Activated CD4-positive, alpha-beta T cell treated with anti-CD3 and anti-CD28 coated beads, Interleukin-2, amount 50 U/mL, for 4 hours (primary cell): ENCODE data around the gene DNAJB6.
A peak's percentile ranks its signal among the peaks of the same experiment; 100 is the strongest.

Experiments used
- DNase-seq, 2 experiments: peaks; one replicate each; pipeline ENCODE4 v3.0.0-alpha.2; 2020

DNAJB6 gene

GRCh38 chr7:157397731-157398691, 61.2 kb downstream of the DNAJB6 start:
- DNase-seq: no peak

DNA sequence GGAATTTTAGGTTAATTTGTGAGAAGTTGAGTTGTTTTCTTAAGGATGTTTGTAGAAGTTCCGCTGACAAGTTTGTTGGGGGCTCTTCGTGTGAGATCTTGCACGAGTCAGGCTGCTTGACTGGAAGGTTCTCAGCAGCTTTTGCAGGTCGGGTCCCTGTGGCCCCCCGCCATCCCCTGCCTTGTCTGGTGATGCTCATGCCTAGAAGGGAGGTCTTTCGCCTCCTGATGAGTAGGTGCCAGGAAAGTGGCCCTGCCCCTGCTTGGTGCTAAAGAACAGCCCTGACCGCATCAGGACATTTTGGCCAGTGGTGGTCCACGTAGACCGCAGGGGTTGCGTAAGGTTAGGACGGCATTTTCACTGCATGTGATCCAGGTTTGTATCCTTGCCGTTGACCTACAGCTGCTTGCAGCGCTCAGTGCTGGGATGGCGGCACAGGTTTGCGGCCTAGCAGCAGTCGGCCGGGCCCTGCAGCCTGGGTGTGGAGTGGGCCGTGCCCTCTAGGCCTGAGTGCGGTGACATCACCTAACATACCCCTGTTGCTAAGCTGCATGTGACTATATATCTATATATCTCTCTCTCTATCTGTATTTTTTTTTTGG, 62.4 kb downstream of the DNAJB6 start:
- DNase-seq: no peak

DNA sequence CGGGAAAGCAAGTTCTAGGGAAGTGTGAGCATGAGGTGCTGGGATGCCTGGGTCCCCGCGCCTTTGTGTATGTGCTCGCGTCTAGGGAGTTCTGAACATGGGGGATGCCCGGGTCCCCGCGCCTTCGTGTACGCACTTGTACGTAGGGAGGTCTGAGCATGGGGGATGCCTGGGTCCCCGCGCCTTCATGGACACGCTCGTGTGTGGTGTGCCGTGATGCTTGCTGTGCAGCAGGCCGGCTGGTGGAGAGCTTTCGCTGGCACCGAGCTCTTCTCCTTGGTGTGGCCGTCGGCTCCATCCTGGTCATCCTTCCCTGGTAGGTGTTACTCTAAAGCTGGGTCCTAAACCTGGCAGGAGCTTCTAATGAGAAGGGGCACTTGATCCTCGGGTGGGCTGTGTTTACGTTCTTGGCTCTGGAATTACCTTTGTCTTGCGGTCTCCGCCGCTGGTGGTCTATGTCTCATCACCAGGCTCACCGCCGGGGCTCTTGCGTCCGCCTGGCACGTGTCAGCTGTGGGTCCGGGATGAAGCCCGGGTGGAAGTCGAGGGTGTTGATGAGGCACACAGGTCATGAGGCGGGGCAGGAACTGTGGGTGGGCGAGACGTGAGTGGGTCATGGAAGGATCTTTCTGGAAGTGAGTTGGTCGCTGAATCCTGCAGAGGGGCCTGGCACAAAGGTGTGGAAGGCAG, 63.5 kb downstream of the DNAJB6 start:
- no peak for DNase-seq

DNA sequence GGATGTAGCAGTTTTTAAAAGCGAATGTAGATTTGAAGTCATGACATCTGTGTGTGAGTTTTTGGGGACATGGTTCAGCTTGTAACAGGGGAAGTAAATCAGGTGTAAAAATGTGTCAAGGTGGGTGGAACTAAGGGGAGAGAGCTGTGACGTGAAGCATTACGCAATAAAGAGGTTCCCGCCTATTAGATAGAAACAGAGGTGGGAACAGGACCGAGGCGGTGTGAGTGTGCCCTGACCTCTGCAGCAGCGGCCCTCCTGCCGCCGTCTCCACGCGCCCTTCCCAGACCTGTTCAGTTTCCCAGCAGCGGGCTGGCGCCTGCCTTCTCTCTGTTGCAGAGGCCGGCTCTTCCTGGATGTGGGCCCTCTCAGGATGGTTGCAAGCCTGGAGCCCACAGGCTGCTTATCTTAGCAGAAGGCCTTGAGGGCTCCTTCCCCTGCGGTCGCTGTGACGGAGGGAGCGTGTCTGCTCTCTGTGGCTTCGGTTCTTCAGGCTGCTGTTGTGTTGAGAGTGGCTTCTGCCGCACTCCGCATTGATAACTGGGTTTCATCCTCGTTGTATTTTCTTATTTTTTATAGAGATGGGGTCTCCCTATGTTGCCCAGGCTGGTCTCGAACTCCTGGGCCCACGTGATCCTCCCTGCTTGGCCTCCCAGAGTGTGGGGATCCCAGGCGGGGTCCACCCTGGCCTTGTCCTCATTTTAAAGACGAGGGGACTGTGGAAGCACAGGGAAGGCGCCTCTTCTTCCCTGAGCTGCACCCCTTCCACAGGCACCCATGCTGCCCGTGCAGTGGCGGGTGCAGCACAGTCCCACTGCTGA, 65.0 kb downstream of the DNAJB6 start:
- DNase-seq: no peak

DNA sequence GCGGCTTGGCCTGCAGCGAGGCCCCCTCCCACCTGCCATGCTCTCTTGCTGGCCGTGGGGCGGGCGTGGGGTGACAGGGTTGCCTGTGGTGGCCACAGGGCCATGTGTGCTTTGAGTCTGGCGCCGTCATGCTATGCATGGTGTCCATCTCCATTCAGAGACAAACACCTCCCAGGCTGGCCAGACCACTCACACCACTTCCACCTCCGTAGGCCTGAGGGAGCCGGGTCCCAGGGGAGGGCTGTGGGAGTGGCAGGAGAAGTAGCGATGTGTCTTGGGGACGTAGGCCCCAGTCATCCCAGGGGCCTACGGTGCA, 65.5 kb downstream of the DNAJB6 start:
- no peak for DNase-seq

GRCh38 chr7:157402911-157403534, 66.2 kb downstream of the DNAJB6 start:
- no peak for DNase-seq

- DNase-seq: no peak
Observed at GRCh38 chr7:157403646-157404401, 67.0 kb downstream of the DNAJB6 start.

DNA sequence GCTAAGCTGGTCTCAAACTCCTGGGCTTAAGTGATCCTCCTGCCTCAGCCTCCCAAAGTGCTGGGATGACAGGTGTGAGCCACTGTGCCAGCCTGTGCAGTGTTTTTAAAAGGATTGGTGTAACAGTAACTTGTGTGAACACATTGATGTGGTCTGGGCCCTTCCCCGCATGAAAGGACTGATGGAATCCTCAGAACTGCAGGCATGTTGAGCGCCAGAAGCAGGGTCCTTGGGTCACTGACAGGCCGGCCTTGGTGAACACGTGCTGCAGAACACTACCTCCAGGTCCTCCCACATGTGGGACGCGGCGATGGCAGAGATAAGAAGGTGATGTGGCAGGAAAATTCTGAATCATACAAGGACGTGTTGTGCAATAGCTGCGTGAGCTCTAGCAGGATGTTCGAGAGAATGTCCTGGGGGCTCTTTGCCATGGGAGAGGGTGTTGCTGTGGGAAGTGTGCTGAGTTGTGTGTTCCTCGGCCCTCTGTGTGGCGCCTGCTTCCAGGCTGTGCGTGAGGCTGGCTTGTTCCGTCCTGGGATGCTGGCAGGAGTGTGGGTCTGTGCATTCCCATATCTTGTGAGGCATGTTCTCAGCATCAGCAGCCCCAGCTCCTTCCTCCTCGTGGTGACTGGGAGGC, 68.2 kb downstream of the DNAJB6 start:
- DNase-seq: peak in 1 of 2 experiments; percentile 14

DNA sequence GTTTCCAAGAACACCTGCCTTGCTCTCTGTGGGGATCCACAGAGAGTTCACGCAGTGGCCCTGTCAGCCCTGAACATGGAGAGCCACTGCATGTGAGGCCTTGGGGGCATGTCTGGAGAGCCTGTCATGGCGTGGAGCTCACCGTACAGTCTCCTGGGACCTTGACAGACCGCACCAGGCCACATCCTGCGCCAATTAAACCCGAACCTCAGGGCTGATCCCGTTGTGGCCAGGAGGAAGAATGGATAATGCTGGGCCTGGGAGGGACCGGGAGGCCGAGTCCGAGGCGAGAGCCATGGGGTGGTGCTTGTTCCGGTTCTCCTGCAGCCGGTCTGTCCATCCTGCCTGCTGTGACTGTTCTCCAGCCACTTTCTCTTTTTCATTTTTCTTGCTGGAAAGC, 68.7 kb downstream of the DNAJB6 start:
- no peak for DNase-seq

GRCh38 chr7:157405914-157406810, 69.4 kb downstream of the DNAJB6 start:
- no peak for DNase-seq

GRCh38 chr7:157406971-157407370, 70.2 kb downstream of the DNAJB6 start:
- DNase-seq: no peak

DNA sequence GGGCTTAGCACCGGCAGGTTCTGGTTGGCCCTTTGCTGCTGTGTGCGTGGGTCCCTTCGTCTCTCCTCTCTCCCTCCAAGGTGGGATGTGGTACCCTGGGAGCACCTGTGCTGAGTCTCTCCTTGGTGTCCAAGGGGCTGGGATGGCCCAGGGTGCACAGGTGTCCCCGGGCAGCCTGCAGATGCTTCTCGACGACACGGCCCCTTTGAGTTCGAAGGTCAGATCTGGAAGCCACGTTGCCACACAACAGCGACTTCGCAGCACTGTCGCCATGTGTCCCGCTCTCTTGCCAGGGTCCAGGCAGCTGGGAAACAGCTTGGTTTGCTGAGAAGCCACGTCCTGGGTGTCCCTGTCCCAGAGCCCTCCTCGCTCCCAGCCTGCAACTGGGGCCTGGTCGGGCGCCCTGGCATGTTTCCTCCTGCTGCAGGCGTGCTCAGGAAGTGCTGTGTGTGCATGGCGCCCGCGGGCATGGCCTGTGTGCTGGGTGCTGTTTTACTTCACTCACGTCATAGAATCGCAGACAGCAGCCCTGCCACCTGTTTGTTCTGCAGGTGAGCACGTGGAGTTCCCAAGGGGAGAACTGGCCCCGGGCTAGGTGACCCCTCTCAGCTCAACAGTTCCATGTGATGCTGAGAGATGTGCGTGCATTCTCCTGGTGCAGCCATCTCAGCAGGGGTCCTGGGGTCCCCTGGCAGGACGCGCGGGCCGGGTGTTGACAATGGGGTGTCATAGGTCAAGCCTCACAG, 70.9 kb downstream of the DNAJB6 start:
- DNase-seq: no peak

GRCh38 chr7:157408258-157409101, 71.7 kb downstream of the DNAJB6 start:
- DNase-seq: no peak

- no peak for DNase-seq
Observed at GRCh38 chr7:157409149-157409752, 72.4 kb downstream of the DNAJB6 start.

DNA sequence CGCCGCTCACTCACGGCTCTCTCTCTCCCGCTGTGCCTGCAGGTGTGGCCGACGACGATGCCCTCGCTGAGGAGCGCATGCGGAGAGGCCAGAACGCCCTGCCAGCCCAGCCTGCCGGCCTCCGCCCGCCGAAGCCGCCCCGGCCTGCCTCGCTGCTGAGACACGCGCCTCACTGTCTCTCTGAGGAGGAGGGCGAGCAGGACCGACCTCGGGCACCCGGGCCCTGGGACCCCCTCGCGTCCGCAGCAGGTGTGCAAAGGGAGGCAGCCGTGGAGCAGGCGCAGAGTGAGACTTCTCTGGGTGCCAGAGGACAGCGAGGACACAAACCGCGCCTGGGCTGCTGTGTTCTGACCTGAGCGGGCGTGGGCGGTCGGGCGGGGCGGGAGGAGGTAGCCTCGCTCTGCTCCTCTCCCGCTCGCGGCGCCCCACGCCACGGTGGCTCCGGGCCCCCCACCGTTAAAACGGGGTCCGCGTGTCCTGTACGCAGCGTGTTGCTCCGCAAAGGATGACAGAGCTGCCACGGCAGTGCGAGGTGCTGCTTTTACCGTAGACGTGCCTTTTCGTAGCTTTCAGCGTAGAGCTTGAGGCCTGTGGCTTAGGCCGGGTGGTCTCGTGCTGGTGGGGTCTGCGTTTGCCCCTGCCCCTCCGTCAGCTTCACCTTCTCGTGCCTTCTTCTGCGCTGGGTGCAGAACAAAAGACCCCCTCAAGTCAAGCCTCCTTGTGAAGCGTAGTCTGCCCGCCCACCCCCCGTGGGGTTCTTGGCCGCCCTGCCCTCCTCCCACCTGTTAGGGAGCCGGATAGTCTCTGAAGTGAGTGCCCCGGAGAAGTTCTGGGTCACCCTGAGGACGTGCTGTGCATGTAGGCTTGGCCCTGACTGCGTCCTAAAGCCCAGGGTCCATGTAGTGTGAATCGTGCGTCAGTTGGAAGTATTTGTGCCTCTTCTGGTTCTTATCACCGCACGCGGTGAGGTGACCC, 73.2 kb downstream of the DNAJB6 start:
- DNase-seq: no peak

GRCh38 chr7:157410831-157411556, 74.2 kb downstream of the DNAJB6 start:
- DNase-seq: no peak
